HepG2 (cell line): ENCODE results near the gene ZMYM3. TPM values are rescaled to one million over a fixed set of nuclear protein-coding genes. Genes with fewer than 3 reads are reported as not detected.

Experiments
- ARID5B ChIP-seq: IDR thresholded peaks from 2 replicates; pipeline ENCODE4 v1.4.0; 2020; ENCODE audit warnings: mild to moderate bottlenecking, missing genetic modification reagents
- ATRX ChIP-seq: sonication (generic); formaldehyde crosslinking; IDR thresholded peaks from 2 replicates; pipeline ENCODE4 v1.4.0; 2020; ENCODE audit warnings: missing genetic modification reagents, borderline replicate concordance
- DPF2 ChIP-seq: sonication (generic); formaldehyde crosslinking; IDR thresholded peaks from 2 replicates; pipeline ENCODE4 v1.4.0; 2020; ENCODE audit warnings: mild to moderate bottlenecking, low read depth, missing genetic modification reagents, borderline replicate concordance
- KDM2A ChIP-seq: sonication (generic); formaldehyde crosslinking; IDR thresholded peaks from 2 replicates; pipeline ENCODE4 v1.4.0; 2020; ENCODE audit warnings: low read depth, missing genetic modification reagents, borderline replicate concordance
- RBM39 ChIP-seq: fragments of 200-400 bp; formaldehyde crosslinking; IDR thresholded peaks from one replicate; pipeline ENCODE4 v1.6.1; 2018; ENCODE audit warnings: antibody characterized with exemption, mild to moderate bottlenecking, low read depth, low read length; ENCODE audit not compliant: poor library complexity, severe bottlenecking
- THRA ChIP-seq: sonication (generic); formaldehyde crosslinking; IDR thresholded peaks from 2 replicates; pipeline ENCODE4 v1.4.0; 2020; ENCODE audit warnings: missing genetic modification reagents, borderline replicate concordance
- U2AF2 ChIP-seq: fragments of 200-400 bp; formaldehyde crosslinking; IDR thresholded peaks from 2 replicates; pipeline ENCODE4 v1.6.1; 2017; ENCODE audit warnings: low read depth, mild to moderate bottlenecking, low read length
- ZHX2 ChIP-seq, 2 experiments: sonication (generic) in 1 of 2; formaldehyde crosslinking in 1 of 2; IDR thresholded peaks; 2 replicates each; pipeline versions ENCODE4 v1.6.1 to v1.9.0; 2014 to 2022; ENCODE audit warnings: antibody characterized with exemption in 1 of 2, borderline replicate concordance in 1 of 2, inconsistent platforms in 1 of 2, low read depth in 1 of 2, missing genetic modification reagents in 1 of 2
- ZNF143 ChIP-seq: sonication (generic); formaldehyde crosslinking; IDR thresholded peaks from 2 replicates; pipeline ENCODE4 v1.4.0; 2020; ENCODE audit warnings: missing genetic modification reagents
- ZNF205 ChIP-seq: IDR thresholded peaks from 2 replicates; pipeline ENCODE4 v1.6.1; 2018; ENCODE audit warnings: missing biosample characterization, missing genetic modification reagents
- ZNF34 ChIP-seq: sonication (generic); formaldehyde crosslinking; IDR thresholded peaks from 2 replicates; pipeline ENCODE4 v1.4.0; 2020; ENCODE audit warnings: mild to moderate bottlenecking, missing genetic modification reagents, borderline replicate concordance
- ZNF766 ChIP-seq: sonication (generic); formaldehyde crosslinking; IDR thresholded peaks from 2 replicates; pipeline ENCODE4 v1.5.0; 2020; ENCODE audit warnings: missing genetic modification reagents, borderline replicate concordance
- ZNF790 ChIP-seq: sonication (generic); formaldehyde crosslinking; IDR thresholded peaks from 2 replicates; pipeline ENCODE4 v1.8.0; 2022; ENCODE audit warnings: missing genetic modification reagents, mild to moderate bottlenecking, borderline replicate concordance
- ZSCAN9 ChIP-seq: IDR thresholded peaks from 2 replicates; pipeline ENCODE4 v1.6.1; 2016; ENCODE audit warnings: borderline replicate concordance
- polyA plus RNA-seq, 8 experiments: library from polyadenylated mRNA; depleted of rRNA in 3 of 8; stranded (reverse) in 7 of 8; unstranded in 1 of 8; fragments of >200 nt; fragmentation: Illumina TruSeq in 4 of 8; extraction: Trizol in 4 of 8; gene quantifications; 2 replicates each; pipeline versions ENCODE4 v1.2.1 to v1.2.3, GENCODE V29; 2011 to 2016; ENCODE audit warnings: low read depth in 4 of 8, missing spikeins in 1 of 8, mixed read lengths in 1 of 8; ENCODE audit not compliant: insufficient read depth in 1 of 8
- total RNA-seq, 5 experiments: library from RNA; depleted of rRNA; stranded (reverse); fragments of >200 nt; fragmentation: Illumina TruSeq; extraction: Trizol; gene quantifications; 2 replicates each; pipeline ENCODE4 v1.2.3, GENCODE V29; 2016; ENCODE audit warnings: low read depth in 1 of 5
- TF ChIP-seq, protein P1 (sequence below): fragments of 450-650 bp; IDR thresholded peaks from 2 replicates; pipeline ENCODE4 v1.6.1; 2017

Gene ZMYM3
- total and polyA plus RNA-seq, 2 of the 13 experiments (the other 11 are each of a cell fraction or from before 2014, with no cell fraction given) = 26.4 to 35.4 TPM

DNA sequence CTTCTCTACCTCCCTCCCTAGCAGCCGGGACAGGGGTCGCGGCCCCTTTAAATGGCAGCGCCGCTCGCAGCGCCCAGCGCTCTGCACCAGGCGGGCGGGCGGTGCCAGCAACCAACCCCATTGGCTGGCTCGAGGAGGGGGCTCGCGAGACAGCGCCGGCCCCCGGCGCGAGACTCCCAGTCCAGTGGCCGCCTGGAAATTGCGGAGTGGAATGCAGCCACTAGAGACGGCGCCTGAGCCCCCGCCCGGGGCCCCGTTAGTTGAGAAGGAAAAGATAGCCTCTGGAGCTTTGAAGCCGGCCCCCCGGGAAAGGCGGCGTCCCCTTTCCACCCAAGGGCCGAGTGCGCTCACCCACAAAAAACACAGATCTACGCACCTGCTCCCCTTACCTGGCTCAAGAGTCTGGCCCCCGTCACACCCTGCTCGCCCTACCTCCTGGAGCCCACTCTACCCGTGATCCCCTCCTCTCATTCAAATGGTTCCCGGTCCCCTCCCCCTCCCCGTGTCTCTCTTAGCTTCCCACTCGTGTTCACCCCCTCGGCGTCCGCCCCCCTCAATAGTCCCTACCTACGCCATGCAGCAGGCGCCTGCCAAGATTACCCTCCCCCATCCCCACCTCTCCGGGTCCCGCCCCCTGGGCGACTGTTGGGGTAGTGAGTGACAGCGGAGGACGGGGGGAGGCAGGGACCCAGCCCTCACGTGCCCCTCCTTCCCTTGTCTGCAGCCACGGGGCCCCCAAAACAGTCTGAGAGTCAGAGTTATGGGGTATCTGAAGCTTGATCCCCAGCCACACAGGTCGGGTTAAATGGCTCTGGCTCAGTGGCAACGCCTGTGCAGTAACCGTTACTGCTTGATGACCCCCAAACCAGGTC is at the start of gene ZMYM3 (continued):
- no peak for TF ChIP-seq ZHX2 (IDR thresholded peaks at IDR 0.05; ENCODE audit: low read depth)
- TF ChIP-seq ZHX2 (CRISPR knock-in tag; IDR thresholded peaks at IDR 0.05; ENCODE audit: borderline replicate concordance) = no peak
- no peak for TF ChIP-seq ZNF143 (CRISPR knock-in tag)
- TF ChIP-seq ARID5B (CRISPR knock-in tag) = no peak
- no peak for TF ChIP-seq U2AF2
- TF ChIP-seq ATRX = no peak
- TF ChIP-seq, protein P1, sequence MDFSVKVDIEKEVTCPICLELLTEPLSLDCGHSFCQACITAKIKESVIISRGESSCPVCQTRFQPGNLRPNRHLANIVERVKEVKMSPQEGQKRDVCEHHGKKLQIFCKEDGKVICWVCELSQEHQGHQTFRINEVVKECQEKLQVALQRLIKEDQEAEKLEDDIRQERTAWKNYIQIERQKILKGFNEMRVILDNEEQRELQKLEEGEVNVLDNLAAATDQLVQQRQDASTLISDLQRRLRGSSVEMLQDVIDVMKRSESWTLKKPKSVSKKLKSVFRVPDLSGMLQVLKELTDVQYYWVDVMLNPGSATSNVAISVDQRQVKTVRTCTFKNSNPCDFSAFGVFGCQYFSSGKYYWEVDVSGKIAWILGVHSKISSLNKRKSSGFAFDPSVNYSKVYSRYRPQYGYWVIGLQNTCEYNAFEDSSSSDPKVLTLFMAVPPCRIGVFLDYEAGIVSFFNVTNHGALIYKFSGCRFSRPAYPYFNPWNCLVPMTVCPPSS = no peak
- TF ChIP-seq ZNF34 (CRISPR knock-in tag) = no peak
- TF ChIP-seq ZSCAN9 (CRISPR knock-in tag) = no peak
- TF ChIP-seq ZNF766 (CRISPR knock-in tag) = no peak
- TF ChIP-seq KDM2A (CRISPR knock-in tag) = peak; percentile 24; the same call in 1 of the 2 replicates
- TF ChIP-seq DPF2 (CRISPR knock-in tag) = no peak
- no peak for TF ChIP-seq ZNF205 (CRISPR knock-in tag)
- peak; percentile 36 for TF ChIP-seq RBM39
- no peak for TF ChIP-seq ZNF790
- no peak for TF ChIP-seq THRA (CRISPR knock-in tag)
